MG63 (cell line): Measurements from ENCODE around the gene FAT1. TPM values are rescaled to one million over a fixed set of nuclear protein-coding genes. Genes with fewer than 3 reads are reported as not detected.
A peak's percentile ranks its signal among the peaks of the same experiment; 100 is the strongest.

ENCODE experiments used
- DNase-seq: peaks from one replicate; pipeline ENCODE4 v3.0.0-alpha.2; 2020
- H3K27me3 ChIP-seq: fragments of 250-450 bp; sonication (Bioruptor Pico); 2 replicates; pipeline ENCODE4 v1.5.1; 2020; ENCODE audit warnings: mild to moderate bottlenecking, moderate library complexity
- H3K36me3 ChIP-seq: fragments of 250-450 bp; sonication (Bioruptor Pico); 2 replicates; pipeline ENCODE4 v1.5.1; 2020; ENCODE audit warnings: mild to moderate bottlenecking, moderate library complexity
- H3K4me3 ChIP-seq: fragments of 250-450 bp; sonication (Bioruptor Pico); 2 replicates; pipeline ENCODE4 v1.5.1; 2020; ENCODE audit warnings: mild to moderate bottlenecking, moderate library complexity
- H3K9me3 ChIP-seq: fragments of 250-450 bp; sonication (Bioruptor Pico); 2 replicates; pipeline ENCODE4 v1.5.1; 2020; ENCODE audit warnings: mild to moderate bottlenecking, moderate library complexity
- total RNA-seq: library from RNA; depleted of rRNA; stranded (reverse); fragments of >200 nt; shearing (Covaris generic); gene quantifications from 2 replicates; pipeline ENCODE4 v1.2.3, GENCODE V29; 2014; ENCODE audit warnings: low replicate concordance

The FAT1 gene
- total RNA-seq, 1 experiment from 2014 or later: 10.6 TPM

DNA sequence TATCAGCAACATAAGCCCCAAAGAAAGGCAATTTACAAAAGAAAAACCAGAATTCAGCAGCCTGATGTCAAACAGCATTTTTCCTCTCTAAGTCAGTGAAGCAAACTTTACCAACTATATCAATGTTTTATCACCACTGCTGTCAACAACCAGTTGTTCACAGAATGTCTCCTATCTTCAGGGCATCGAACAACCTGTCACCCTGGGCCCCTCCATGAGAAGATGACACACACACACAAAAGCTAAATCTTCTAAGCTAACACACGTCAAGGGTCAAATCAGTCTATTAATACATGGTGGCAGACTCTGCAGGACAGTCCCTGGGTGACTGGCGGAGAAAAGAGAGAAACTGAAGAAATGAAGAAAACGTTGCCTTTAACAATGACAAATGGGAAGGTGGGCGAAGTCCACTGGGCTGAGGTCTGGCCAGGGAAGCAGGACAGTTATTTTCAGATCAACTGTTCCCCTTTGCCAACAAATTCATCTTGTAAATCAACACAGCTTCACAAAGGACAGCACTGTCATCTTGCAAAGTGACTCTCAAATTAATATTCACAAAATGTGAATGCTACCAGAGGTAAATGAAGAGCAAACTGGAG is 13.0 kb downstream of the FAT1 start:
- no peak overlapping the region for H3K4me3 ChIP-seq
- no peaks in the 10 kb centered on the region for H3K9me3 ChIP-seq
- H3K36me3 ChIP-seq: peaks cover 7% of the 10 kb centered on the region
- DNase-seq: no peak
- H3K27me3 ChIP-seq: no peaks in the 10 kb centered on the region

GRCh38 chr4:186709517-186709916 is 14.1 kb downstream of the FAT1 start:
- H3K4me3 ChIP-seq: no peak overlapping the region
- DNase-seq: no peak
- H3K27me3 ChIP-seq: no peaks in the 10 kb centered on the region
- peaks cover 7% of the 10 kb centered on the region for H3K36me3 ChIP-seq
- no peaks in the 10 kb centered on the region for H3K9me3 ChIP-seq

DNA sequence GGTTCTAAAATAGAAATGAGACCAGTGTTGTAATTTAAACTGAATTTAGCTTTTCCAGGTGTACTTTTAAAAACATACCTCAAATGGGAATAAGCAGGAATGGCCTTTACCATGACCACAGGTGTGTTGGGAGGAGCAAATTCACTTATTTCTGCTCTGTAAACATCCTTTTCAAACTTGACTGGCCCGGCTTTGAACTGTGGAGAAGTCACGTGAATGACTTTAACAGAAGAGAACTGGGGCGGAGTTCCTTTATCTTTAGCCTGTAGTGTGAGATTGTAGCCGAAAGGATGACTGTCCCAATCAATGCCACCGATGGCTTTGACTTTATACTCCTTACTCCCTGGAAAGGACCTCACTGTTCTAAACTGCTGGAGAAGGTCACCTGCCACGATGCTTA is 15.1 kb downstream of the FAT1 start:
- H3K4me3 ChIP-seq: no peak overlapping the region
- H3K9me3 ChIP-seq: no peaks in the 10 kb centered on the region
- H3K27me3 ChIP-seq: no peaks in the 10 kb centered on the region
- DNase-seq: no peak
- H3K36me3 ChIP-seq: peaks cover 7% of the 10 kb centered on the region

GRCh38 chr4:186707996-186708395 is 15.7 kb downstream of the FAT1 start:
- no peaks in the 10 kb centered on the region for H3K9me3 ChIP-seq
- H3K4me3 ChIP-seq: no peak overlapping the region
- H3K36me3 ChIP-seq: peaks cover 7% of the 10 kb centered on the region
- no peaks in the 10 kb centered on the region for H3K27me3 ChIP-seq
- no peak for DNase-seq

- peaks cover 7% of the 10 kb centered on the region for H3K36me3 ChIP-seq
- DNase-seq: no peak
Measured at GRCh38 chr4:186707574-186707973, 16.1 kb downstream of the FAT1 start.

DNA sequence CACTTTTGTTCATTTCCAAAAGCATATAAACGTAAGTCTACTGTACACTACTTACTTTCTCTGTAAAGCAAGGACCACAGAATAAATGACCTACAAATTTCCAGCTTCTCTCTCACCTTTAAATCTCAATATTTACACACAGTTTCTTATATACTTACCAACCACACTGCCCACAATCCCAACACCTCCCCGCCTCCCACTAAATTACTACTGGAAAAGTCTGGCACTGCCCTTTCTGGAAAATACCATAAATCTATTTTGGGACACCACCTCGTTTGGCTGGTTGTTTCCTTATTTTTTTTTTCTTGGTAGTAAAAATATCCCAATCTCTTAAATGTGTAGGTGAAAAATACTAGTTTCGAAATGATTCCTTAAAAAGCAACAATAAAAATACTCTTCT is 19.6 kb downstream of the FAT1 start:
- no peaks in the 10 kb centered on the region for H3K9me3 ChIP-seq
- H3K27me3 ChIP-seq: no peaks in the 10 kb centered on the region
- DNase-seq: no peak
- peaks cover 7% of the 10 kb centered on the region for H3K36me3 ChIP-seq
- no peak overlapping the region for H3K4me3 ChIP-seq

More at GRCh38 chr4:186707574-186707973, 16.1 kb downstream of the FAT1 start:
- no peaks in the 10 kb centered on the region for H3K9me3 ChIP-seq
- no peak overlapping the region for H3K4me3 ChIP-seq
- H3K27me3 ChIP-seq: no peaks in the 10 kb centered on the region

- peaks cover 4% of the 10 kb centered on the region for H3K36me3 ChIP-seq
- no peak overlapping the region for H3K4me3 ChIP-seq
- H3K9me3 ChIP-seq: no peaks in the 10 kb centered on the region
- H3K27me3 ChIP-seq: no peaks in the 10 kb centered on the region
- no peak for DNase-seq
Measured at GRCh38 chr4:186703510-186703909, 20.1 kb downstream of the FAT1 start.

DNA sequence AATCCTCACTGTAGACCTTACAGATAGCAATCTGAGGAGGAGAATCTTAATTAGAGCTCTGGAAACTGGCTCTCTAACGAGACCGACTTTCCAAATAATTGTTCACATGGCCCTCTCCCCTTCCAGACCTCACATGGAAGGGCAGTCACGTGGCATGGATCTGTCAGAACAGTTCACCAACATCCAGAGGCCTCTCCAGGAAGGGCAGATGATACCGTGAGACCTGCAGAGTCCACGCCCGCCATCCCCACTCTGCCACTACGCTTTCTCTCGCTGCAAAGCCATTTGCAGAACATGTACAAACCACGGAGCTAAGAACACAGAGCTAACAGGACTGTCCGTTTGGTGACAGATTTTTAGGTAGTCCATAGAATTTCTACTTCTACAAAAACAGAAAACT is 20.7 kb downstream of the FAT1 start:
- no peak overlapping the region for H3K4me3 ChIP-seq
- no peaks in the 10 kb centered on the region; the same call in 1 of the 2 replicates for H3K36me3 ChIP-seq
- H3K9me3 ChIP-seq: no peaks in the 10 kb centered on the region
- DNase-seq: no peak
- no peaks in the 10 kb centered on the region for H3K27me3 ChIP-seq

DNA sequence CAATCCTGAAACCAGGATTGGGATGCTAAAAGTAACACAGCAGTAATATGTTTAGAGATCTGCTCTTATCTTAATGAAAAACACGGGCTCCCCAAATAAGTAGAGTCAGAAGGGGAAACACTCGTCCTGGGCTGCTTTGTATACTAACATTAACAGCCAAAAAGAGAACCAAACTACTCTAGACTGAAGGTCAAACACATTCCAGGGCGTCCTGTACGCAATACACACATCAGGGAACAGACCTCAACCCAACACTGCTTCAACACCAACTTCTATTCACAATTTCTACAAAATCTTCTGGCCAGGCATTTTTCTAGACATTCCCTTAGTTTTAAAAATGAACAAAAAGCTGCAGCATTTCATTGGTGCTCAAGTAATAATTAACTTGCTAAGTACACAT is 21.4 kb downstream of the FAT1 start:
- DNase-seq: no peak
- Histone ChIP-seq H3K27me3 (no peaks in the 10 kb centered on the region), H3K9me3 (no peaks in the 10 kb centered on the region), H3K4me3 (no peak overlapping the region), H3K36me3 (no peaks in the 10 kb centered on the region; the same call in 1 of the 2 replicates)

GRCh38 chr4:186701788-186702187 is 21.9 kb downstream of the FAT1 start:
- no peaks in the 10 kb centered on the region for H3K9me3 ChIP-seq
- H3K27me3 ChIP-seq: no peaks in the 10 kb centered on the region
- DNase-seq: no peak
- H3K36me3 ChIP-seq: no peaks in the 10 kb centered on the region; the same call in 1 of the 2 replicates
- H3K4me3 ChIP-seq: no peak overlapping the region

DNA sequence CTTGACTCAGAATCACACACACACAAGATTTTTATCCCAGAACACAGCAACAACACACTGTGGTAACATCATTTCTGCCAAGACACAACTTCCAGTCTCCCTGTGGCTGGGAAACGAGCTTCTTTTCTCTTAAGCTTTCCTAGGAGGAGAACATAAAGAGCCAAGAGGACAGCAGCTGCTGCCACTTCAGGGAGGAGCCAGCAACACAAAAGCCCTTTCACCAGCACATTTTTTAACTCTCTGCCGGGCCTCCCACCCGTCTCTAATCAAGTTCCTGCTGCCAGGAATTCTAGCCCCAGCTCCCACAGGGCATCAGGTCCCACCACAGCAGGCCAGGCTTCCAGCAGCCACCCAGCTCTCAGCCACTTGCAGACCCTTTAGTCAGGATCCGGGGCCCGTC is 22.4 kb downstream of the FAT1 start:
- Histone ChIP-seq H3K36me3 (no peaks in the 10 kb centered on the region; the same call in 1 of the 2 replicates), H3K27me3 (no peaks in the 10 kb centered on the region), H3K9me3 (no peaks in the 10 kb centered on the region), H3K4me3 (no peak overlapping the region)
- DNase-seq: peak; percentile 5

GRCh38 chr4:186700746-186701145 is 22.9 kb downstream of the FAT1 start:
- DNase-seq: peak; percentile 12
- Histone ChIP-seq H3K4me3 (no peak overlapping the region), H3K36me3 (no peaks in the 10 kb centered on the region; the same call in 1 of the 2 replicates), H3K27me3 (no peaks in the 10 kb centered on the region), H3K9me3 (no peaks in the 10 kb centered on the region)

GRCh38 chr4:186699881-186700397 is 23.7 kb downstream of the FAT1 start:
- H3K36me3 ChIP-seq: no peaks in the 10 kb centered on the region; the same call in 1 of the 2 replicates
- peak; percentile 9 for DNase-seq
- H3K4me3 ChIP-seq: no peak overlapping the region

DNA sequence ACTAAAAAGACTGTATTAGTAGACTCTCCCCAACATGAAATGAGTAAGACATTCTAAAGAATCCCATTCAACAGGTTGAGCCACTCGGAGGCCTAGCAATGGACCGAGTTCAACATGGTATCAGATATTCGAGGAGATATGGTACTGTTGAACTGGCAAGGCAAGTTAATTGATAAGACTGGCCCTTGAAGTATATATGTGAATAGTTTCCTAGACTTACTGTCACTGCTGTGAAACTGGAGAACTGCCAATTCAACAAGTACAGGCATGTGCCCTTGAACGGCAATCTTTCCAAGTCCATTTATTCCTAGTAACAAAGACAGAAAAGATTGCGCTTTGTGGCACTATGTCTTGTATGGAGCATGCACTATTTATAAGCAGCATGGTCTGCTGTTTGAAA is 24.4 kb downstream of the FAT1 start:
- H3K36me3 ChIP-seq: no peaks in the 10 kb centered on the region; the same call in 1 of the 2 replicates
- no peak for DNase-seq
- H3K27me3 ChIP-seq: no peaks in the 10 kb centered on the region
- H3K9me3 ChIP-seq: no peaks in the 10 kb centered on the region
- H3K4me3 ChIP-seq: no peak overlapping the region

More at GRCh38 chr4:186699881-186700397, 23.7 kb downstream of the FAT1 start:
- Histone ChIP-seq H3K27me3 (no peaks in the 10 kb centered on the region), H3K9me3 (no peaks in the 10 kb centered on the region)

- H3K9me3 ChIP-seq: no peaks in the 10 kb centered on the region
- no peaks in the 10 kb centered on the region for H3K27me3 ChIP-seq
- no peak overlapping the region for H3K4me3 ChIP-seq
- no peaks in the 10 kb centered on the region; the same call in 1 of the 2 replicates for H3K36me3 ChIP-seq
- DNase-seq: no peak
Measured at GRCh38 chr4:186698525-186698924, 25.1 kb downstream of the FAT1 start.

GRCh38 chr4:186698028-186698427 is 25.6 kb downstream of the FAT1 start:
- Histone ChIP-seq H3K27me3 (no peaks in the 10 kb centered on the region), H3K9me3 (no peaks in the 10 kb centered on the region), H3K36me3 (no peaks in the 10 kb centered on the region; the same call in 1 of the 2 replicates), H3K4me3 (no peak overlapping the region)
- no peak for DNase-seq

GRCh38 chr4:186695392-186695791 is 28.3 kb downstream of the FAT1 start:
- DNase-seq: no peak
- Histone ChIP-seq H3K36me3 (no peaks in the 10 kb centered on the region; the same call in 1 of the 2 replicates), H3K27me3 (no peaks in the 10 kb centered on the region), H3K9me3 (no peaks in the 10 kb centered on the region), H3K4me3 (no peak overlapping the region)

DNA sequence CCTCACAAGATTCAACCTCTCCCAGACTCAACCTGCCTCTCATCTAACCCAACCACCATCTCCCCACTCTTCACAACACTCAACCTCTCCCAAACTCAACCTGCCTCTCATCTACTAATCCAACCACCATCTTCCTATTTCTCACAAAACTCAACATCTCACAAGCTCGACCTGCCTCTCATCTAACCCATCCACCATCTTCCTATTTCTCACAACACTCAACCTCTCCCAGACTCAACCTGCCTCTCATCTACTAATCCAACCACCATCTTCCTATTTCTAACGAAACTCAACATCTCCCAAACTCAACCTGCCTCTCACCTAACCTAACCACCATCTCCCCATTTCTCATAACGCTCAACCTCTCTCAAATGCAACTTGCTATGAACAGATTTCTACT is 29.8 kb downstream of the FAT1 start:
- Histone ChIP-seq H3K4me3 (no peak overlapping the region), H3K36me3 (no peaks in the 10 kb centered on the region; the same call in 1 of the 2 replicates), H3K9me3 (no peaks in the 10 kb centered on the region), H3K27me3 (no peaks in the 10 kb centered on the region)
- DNase-seq: no peak
